ENCODE measurements around the gene TET1. TPM values are rescaled to one million over a fixed set of nuclear protein-coding genes. Genes with fewer than 3 reads are reported as not detected.

TET1 gene
- total and polyA plus RNA-seq, 9 of the 15 experiments (the other 6 are each of a cell fraction or from before 2014, with no cell fraction given), result 2.6 to 21.3 (median 11.6) TPM

GRCh38 chr10:68550747-68551411 is 9.3 kb upstream of the TET1 start (continued):
- TF ChIP-seq ZNF511 (CRISPR knock-in tag; IDR thresholded peaks at IDR 0.05), result no peak
- TF ChIP-seq SNRNP70 (optimal IDR thresholded peaks at IDR 0.05; ENCODE audit: low read depth, low read length), result no peak
- no peak for TF ChIP-seq CXXC5 (CRISPR knock-in tag; IDR thresholded peaks at IDR 0.05)
- TF ChIP-seq ARID2 (IDR thresholded peaks at IDR 0.05), result peak; percentile 47; the same call in 1 of the 2 replicates
- TF ChIP-seq ZNF695 (CRISPR knock-in tag; IDR thresholded peaks at IDR 0.05), result no peak
- TF ChIP-seq ARID3B (CRISPR knock-in tag; IDR thresholded peaks at IDR 0.05; ENCODE audit: borderline replicate concordance), result no peak
- no peak for TF ChIP-seq CBX3 (IDR thresholded peaks at IDR 0.05; ENCODE audit: borderline replicate concordance in 1 of 2, low read length in 2 of 2)
- no peak for TF ChIP-seq FOXJ3 (CRISPR knock-in tag; IDR thresholded peaks at IDR 0.05)
- 0 out of 2 replicates have a peak, but pooled peaks have one; percentile 20 for TF ChIP-seq JUN (IDR thresholded peaks at IDR 0.05; ENCODE audit: borderline replicate concordance, low read depth, low read length)
- no peak for TF ChIP-seq JUN (CRISPR knock-in tag; IDR thresholded peaks at IDR 0.05; ENCODE audit: borderline replicate concordance)
- TF ChIP-seq ATF3 (IDR thresholded peaks at IDR 0.05), result no peak
- TF ChIP-seq ATF3 (CRISPR knock-in tag; conservative IDR thresholded peaks at IDR 0.05), result 0 out of 2 replicates have a peak, but pooled peaks have one; percentile 2
- no peak for TF ChIP-seq NFXL1 (CRISPR knock-in tag; IDR thresholded peaks at IDR 0.05)
- TF ChIP-seq SNAPC5 (CRISPR knock-in tag; IDR thresholded peaks at IDR 0.05), result no peak
- TF ChIP-seq ZMIZ1 (IDR thresholded peaks at IDR 0.05; ENCODE audit: low read depth in 2 of 2, low read length in 2 of 2), result no peak
- TF ChIP-seq ZNF589 (CRISPR knock-in tag; IDR thresholded peaks at IDR 0.05; ENCODE audit: low read depth), result no peak
- no peak for TF ChIP-seq ZNF395 (CRISPR knock-in tag; IDR thresholded peaks at IDR 0.05)
- TF ChIP-seq FOXK2 (conservative IDR thresholded peaks at IDR 0.05 in 1 of 2, IDR thresholded peaks at IDR 0.05 in 1 of 2; ENCODE audit: low read depth in 2 of 2), result peak; percentile 30 to 34; a peak in 1 of 4 replicates
- no peak for TF ChIP-seq ZNF23 (CRISPR knock-in tag; IDR thresholded peaks at IDR 0.05)

Data from K562 (cell line).